ENCODE data around the gene PNRC1. TPM values are rescaled to one million over a fixed set of nuclear protein-coding genes. Genes with fewer than 3 reads are reported as not detected.
A peak's percentile ranks its signal among the peaks of the same experiment; 100 is the strongest.
"Not testable (repeated sequence)": the region's sequence is repeated elsewhere in the genome, so short reads cannot be mapped to it uniquely, and the experiment has no call there.

PNRC1 gene
- total RNA-seq = 100 to 1,000 TPM; 105 to 170 (median 121) TPM
- 10 to 100 TPM; 30.2 to 49.8 TPM for polyA plus RNA-seq

DNA sequence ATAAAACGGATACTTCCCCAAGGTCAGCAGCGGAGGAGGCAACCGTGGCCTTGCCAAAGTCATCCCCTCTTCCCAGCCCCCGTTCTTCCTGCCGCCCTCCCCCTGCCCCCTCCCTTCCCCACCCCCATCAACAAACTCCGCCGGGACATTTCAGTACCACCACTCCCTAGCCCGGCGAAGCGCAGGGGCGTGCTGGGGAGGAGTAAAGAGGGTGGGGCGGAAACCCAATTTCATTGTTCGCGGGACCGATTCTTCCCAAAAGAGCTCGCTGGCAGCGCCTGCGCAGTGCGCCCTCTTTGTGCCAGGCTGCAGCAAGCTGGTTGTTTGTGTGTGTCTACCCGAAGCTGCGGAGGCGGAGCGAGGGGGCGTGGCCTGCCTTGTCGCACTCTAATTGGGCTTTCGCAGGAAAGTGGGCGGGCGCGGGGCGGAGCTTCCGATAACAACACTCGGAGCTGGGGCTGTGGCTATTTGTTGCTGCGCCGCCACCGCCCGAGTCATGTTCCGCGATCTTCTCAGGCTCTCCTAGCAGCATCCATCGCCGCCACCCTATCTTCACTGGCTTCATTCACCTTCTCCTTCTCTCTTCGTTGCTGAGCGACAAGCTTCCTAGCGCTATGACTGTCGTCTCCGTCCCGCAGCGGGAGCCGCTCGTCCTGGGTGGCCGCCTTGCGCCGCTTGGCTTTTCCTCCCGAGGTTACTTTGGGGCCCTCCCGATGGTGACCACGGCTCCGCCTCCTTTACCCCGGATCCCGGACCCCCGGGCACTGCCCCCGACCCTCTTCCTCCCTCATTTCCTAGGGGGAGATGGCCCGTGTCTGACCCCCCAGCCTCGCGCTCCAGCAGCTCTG lies at the start of gene PNRC1:
TSS of gene PNRC1 (plus strand) at position 471 of the 848 bp plus-strand sequence. CDS start at position 615, 144 bp downstream.
- intact Hi-C loops (cut with DNase I) = no loop called here
- H3K9me3 ChIP-seq = no peaks in the 10 kb centered on the region
- H3K4me1 ChIP-seq = peaks cover 12 to 23% (median 17%) of the 10 kb centered on the region in 3 donors
- peak within 1 kb of the TSS; percentile 99 to 100 (median 100) for H3K27ac ChIP-seq
- 0 to 1% methylated on average over 62 to 63 of the region's 63 CpGs for WGBS, 2 donors
- DNase-seq (peak; percentile 100), FAIRE-seq (peak; percentile 64), ATAC-seq (peak; percentile 82 to 89 (median 86))
- peaks cover 0 to 19% (median 0%) of the 10 kb centered on the region in 3 donors for H3K36me3 ChIP-seq
- H3K27me3 ChIP-seq = no peaks in the 10 kb centered on the region
- peak within 1 kb of the TSS; percentile 81 to 100 (median 93) for H3K4me3 ChIP-seq
- TF ChIP-seq, protein P1, sequence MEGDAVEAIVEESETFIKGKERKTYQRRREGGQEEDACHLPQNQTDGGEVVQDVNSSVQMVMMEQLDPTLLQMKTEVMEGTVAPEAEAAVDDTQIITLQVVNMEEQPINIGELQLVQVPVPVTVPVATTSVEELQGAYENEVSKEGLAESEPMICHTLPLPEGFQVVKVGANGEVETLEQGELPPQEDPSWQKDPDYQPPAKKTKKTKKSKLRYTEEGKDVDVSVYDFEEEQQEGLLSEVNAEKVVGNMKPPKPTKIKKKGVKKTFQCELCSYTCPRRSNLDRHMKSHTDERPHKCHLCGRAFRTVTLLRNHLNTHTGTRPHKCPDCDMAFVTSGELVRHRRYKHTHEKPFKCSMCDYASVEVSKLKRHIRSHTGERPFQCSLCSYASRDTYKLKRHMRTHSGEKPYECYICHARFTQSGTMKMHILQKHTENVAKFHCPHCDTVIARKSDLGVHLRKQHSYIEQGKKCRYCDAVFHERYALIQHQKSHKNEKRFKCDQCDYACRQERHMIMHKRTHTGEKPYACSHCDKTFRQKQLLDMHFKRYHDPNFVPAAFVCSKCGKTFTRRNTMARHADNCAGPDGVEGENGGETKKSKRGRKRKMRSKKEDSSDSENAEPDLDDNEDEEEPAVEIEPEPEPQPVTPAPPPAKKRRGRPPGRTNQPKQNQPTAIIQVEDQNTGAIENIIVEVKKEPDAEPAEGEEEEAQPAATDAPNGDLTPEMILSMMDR (IDR thresholded peaks at IDR 0.05) = no peak

DNA sequence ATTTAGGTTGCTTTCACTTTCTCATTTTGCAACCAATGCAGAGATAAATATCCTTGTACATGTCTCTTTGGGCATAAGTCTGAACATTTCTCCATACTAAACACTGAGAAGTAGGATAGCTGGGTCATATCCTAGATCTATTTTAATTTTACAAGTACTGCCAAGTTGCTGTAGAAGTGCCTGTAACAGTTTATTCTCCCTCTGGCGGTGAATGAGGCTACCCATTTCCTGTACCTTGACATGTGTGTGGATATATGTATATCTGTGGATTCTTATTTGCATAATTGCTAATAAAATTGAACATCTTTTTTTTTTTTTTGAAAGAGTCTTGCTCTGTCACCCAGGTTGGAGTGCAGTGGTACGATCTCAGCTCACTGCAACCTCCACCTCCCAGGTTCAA lies 48.0 kb upstream of the PNRC1 start:
- Histone ChIP-seq H3K27me3 (no peaks in the 10 kb centered on the region), H3K4me3 (no peak overlapping the region), H3K27ac (no peak overlapping the region), H3K9me3 (no peaks in the 10 kb centered on the region), H3K36me3 (no peaks in the 10 kb centered on the region), H3K4me1 (peaks cover 9 to 39% (median 32%) of the 10 kb centered on the region in 3 donors)
- DNase-seq (no peak), FAIRE-seq (no peak), ATAC-seq (no peak)
- TF ChIP-seq, protein P1 (IDR thresholded peaks at IDR 0.05) = no peak
- intact Hi-C loops (cut with DNase I) = no loop called here
- 85 to 87% methylated on average over 2 of the region's 2 CpGs for WGBS, 2 donors

DNA sequence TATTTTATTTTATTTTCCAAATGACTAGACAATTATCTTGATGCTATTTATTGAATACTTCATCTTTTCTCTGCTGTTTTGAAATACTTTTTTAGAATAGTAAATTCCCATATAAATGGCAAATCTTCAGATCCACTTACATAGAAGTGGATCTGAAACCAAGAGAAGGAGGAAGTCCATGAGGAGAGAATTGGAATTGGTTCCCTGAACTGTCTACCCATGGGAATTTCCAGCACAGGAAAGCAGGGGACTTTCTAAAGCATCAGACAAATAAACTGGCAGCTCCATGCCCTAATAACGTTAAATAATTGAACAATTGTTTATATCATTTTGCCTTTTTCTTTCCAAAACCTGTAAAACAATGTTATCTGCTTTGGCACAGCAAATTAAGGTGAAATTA lies 47.1 kb upstream of the PNRC1 start:
- TF ChIP-seq, protein P1 (IDR thresholded peaks at IDR 0.05) = no peak
- no peak for DNase-seq
- FAIRE-seq = no peak
- Histone ChIP-seq H3K4me1 (peaks cover 9 to 34% (median 28%) of the 10 kb centered on the region in 3 donors), H3K4me3 (no peak overlapping the region), H3K27me3 (no peaks in the 10 kb centered on the region), H3K36me3 (no peaks in the 10 kb centered on the region), H3K27ac (peak overlapping the region in 2 of 4 donors; percentile 83 to 88), H3K9me3 (no peaks in the 10 kb centered on the region)
- no peak for ATAC-seq
- WGBS, 2 donors = 38 to 57% methylated on average over 1 of the region's 1 CpG
- intact Hi-C loops (cut with DNase I) = no loop called here

DNA sequence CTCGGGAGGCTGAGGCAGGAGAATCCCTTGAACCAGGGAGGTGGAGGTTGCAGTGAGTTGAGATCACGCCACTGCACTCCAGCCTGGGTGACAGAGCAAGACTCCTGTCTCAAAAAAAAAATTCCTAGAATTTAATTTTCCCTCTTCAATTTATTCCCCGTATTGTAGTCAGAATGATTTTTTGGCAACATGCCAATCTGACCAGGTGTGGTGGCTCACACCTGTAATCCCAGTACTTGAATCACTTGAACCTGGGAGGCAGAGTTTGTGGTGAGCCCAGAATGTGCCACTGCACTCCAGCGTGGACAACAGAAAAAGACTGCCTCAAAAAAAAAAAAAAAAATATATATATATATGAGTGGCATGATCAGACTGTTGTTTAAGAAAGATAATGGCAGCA lies 46.4 kb upstream of the PNRC1 start:
- H3K27ac ChIP-seq = peak overlapping the region in 2 of 4 donors; percentile 83 to 88
- intact Hi-C loops (cut with DNase I); ATAC-seq; H3K9me3 ChIP-seq; H3K36me3 ChIP-seq; FAIRE-seq; DNase-seq; H3K4me3 ChIP-seq; H3K27me3 ChIP-seq: not testable (repeated sequence)
- H3K4me1 ChIP-seq = peaks cover 9 to 34% (median 28%) of the 10 kb centered on the region in 3 donors
- 65 to 72% methylated on average over 4 of the region's 4 CpGs for WGBS, 2 donors

DNA sequence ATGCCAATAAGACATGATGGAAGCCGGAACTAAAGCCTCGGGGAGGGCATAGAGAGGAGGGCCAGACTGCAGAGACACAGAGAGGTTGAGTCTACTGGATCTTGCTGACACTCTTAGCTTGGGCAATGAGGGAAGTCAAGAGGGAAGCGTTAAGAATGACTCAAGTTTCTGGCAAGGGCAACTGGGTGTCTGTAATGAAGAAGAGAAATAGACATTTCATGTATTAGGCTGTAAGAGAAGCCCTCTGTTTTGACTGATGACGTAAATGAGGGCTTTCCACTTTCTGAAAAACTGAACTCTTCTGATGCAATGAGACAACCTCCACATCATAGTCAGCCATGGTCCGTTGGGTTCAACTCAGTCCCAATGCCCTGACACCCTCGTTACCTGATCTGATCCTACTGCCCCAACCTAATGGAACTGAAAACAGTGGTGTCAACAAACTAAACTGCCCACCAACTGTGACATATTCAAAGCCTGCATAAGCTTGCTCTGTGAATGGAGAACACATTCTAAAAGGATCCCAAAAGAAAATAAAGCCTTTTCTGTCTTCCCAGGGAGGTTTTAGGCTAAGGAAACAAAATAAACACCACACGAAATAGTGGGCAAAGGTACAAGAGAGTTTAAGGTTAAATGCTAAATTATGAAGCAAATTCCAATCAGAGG lies 45.8 kb upstream of the PNRC1 start:
- intact Hi-C loops (cut with DNase I) = no loop called here
- TF ChIP-seq, protein P1 (IDR thresholded peaks at IDR 0.05) = no peak
- no peaks in the 10 kb centered on the region for H3K9me3 ChIP-seq
- no peaks in the 10 kb centered on the region for H3K36me3 ChIP-seq
- H3K4me1 ChIP-seq = peaks cover 9 to 34% (median 28%) of the 10 kb centered on the region in 3 donors
- ATAC-seq (peak in 3 of 4 donors; percentile 3 to 45 (median 33)), FAIRE-seq (no peak), DNase-seq (no peak)
- 82 to 84% methylated on average over 7 of the region's 7 CpGs for WGBS, 2 donors
- no peaks in the 10 kb centered on the region for H3K27me3 ChIP-seq
- peak overlapping the region in 1 of 4 donors; percentile 1 for H3K4me3 ChIP-seq
- peak overlapping the region; percentile 58 to 88 (median 74) for H3K27ac ChIP-seq
